ENCODE results near the gene AGTR1.
A peak's percentile ranks its signal among the peaks of the same experiment; 100 is the strongest.
"Not testable (repeated sequence)": the region's sequence is repeated elsewhere in the genome, so short reads cannot be mapped to it uniquely, and the experiment has no call there.

AGTR1 gene

DNA sequence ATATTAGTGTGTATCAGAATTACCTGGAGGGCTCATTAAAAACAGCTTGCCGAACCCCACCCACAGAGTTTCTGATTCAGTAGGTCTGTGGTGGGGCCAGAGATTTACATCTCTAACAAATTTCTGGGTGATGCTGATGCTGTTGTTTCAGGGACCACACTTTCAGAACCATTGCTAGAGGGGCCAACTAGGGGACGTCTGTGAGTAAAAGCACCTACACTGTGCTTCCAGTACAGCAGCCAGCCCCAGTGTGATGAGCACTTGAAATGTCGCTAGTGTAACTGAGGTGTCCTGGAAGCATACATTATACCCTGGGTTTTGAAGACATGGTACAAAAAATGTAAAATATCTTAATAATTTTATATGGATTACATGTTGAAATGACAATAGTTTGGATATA is 33.0 kb downstream of the AGTR1 start:
- TF ChIP-seq POLR2A (IDR thresholded peaks at IDR 0.05; ENCODE audit: low read depth, low read length): no peak
- FAIRE-seq (no peak), DNase-seq (ENCODE audit: insufficient read length, low spot score) (no peak)

DNA sequence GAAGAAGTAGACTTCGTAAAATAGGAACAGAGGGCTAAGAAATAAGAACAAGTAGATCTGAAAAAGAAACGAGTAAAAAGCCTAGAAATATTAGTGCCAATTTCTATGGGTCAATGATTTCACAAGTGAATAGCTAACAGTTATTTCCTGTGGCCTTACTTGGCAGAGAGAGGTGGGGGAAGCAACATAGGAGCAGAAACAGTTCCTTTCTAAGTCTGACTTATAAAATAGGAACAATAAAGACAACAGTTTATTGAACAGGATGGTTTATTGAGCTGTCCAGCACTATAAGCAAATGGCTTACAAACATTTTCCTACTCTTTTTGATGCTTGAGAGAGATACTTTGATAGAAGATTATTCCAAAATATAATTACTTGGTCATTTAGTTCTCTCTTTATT is 37.9 kb downstream of the AGTR1 start:
- DNase-seq (ENCODE audit: insufficient read length, low spot score) (no peak), FAIRE-seq (no peak)
- TF ChIP-seq POLR2A (IDR thresholded peaks at IDR 0.05; ENCODE audit: low read depth, low read length): no peak

DNA sequence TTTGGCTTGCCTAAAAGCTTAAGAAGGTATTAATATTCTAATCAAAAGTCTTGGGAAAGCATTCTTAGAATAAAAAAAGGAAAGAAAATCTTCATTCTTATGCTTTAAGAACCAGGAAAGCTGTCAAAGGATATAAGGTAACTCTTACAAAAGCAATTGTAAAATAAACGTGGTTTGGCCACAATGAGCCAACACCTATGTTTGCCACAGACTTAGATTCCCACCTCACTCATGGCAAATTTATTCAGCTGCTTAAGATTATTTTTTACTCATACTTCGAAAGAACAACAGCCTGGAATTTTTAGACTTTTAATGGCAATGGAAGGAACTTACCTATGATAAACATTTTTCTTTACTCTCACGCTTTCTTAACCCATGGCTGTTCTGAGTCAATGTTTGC is 38.4 kb downstream of the AGTR1 start:
- no peak for TF ChIP-seq POLR2A (IDR thresholded peaks at IDR 0.05; ENCODE audit: low read depth, low read length)
- no peak for DNase-seq (ENCODE audit: insufficient read length, low spot score)
- FAIRE-seq: no peak

DNA sequence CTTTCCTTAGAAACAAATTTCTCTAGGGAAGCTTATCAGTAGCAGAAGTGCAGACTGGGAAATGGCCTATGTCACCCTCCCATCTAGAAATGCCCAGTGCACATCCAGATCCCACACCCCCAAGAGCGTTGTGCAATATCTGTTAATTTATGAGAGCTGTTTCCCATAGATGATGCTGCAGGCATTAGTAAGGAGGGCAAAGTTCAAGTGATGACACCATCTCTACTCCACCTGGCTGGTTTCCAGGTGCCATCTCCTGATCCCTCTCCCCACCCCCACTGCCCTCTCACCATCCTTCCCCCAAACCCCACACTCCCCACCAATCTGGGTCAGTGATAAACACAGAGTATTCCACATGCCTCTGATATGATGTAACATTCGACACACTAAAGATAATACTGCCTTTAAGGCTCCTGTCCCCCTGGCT is 39.4 kb downstream of the AGTR1 start:
- DNase-seq (ENCODE audit: insufficient read length, low spot score) (no peak), FAIRE-seq (peak; percentile 23)
- TF ChIP-seq POLR2A (IDR thresholded peaks at IDR 0.05; ENCODE audit: low read depth, low read length): no peak

DNA sequence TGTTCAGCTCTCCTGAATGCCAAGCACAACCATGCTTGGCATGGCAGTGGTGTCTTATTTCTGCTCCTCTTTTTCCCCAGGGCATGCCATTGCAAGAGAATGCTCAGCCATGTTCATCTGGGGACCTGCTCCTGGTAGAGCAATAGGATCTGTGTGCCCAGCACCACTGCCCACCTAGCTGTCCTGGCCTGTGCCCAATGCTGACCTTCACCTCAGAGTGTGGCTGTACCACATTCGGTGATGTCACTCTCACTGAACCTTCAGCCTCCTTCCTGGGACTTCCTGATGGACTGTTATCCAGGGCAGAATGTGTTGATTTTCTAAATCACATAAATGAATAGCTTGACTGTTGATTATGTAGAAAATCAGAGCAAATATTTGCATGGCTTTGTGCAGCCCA is 42.0 kb downstream of the AGTR1 start:
- TF ChIP-seq POLR2A (IDR thresholded peaks at IDR 0.05; ENCODE audit: low read depth, low read length): no peak
- no peak for DNase-seq (ENCODE audit: insufficient read length, low spot score)
- no peak for FAIRE-seq

DNA sequence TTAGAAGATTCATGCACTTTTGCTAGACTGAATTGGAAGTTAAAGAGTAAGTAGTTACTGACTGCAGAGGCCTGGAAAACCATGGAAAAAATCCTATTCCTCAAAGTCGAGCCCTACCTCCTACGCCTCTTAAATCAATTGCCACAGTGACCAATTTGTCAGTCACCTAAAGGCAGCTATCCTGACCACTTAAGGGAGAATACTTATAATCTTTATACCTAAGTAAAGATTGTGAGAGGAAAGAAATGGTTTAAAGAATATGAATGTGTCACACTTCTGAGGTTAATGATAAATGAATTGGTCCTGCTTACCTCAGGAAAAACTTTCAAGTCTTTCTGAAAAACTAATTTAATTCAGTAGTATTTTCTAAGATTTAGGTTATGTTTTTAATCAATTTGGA is 42.6 kb downstream of the AGTR1 start:
- DNase-seq (ENCODE audit: insufficient read length, low spot score) (no peak), FAIRE-seq (no peak)
- TF ChIP-seq POLR2A (IDR thresholded peaks at IDR 0.05; ENCODE audit: low read depth, low read length): no peak

DNA sequence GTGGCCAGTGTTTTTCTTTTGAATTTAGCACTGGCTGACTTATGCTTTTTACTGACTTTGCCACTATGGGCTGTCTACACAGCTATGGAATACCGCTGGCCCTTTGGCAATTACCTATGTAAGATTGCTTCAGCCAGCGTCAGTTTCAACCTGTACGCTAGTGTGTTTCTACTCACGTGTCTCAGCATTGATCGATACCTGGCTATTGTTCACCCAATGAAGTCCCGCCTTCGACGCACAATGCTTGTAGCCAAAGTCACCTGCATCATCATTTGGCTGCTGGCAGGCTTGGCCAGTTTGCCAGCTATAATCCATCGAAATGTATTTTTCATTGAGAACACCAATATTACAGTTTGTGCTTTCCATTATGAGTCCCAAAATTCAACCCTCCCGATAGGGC is 43.5 kb downstream of the AGTR1 start:
- TF ChIP-seq POLR2A (IDR thresholded peaks at IDR 0.05; ENCODE audit: low read depth, low read length): no peak
- no peak for DNase-seq (ENCODE audit: insufficient read length, low spot score)
- FAIRE-seq: no peak

DNA sequence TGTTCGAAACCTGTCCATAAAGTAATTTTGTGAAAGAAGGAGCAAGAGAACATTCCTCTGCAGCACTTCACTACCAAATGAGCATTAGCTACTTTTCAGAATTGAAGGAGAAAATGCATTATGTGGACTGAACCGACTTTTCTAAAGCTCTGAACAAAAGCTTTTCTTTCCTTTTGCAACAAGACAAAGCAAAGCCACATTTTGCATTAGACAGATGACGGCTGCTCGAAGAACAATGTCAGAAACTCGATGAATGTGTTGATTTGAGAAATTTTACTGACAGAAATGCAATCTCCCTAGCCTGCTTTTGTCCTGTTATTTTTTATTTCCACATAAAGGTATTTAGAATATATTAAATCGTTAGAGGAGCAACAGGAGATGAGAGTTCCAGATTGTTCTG is 44.4 kb downstream of the AGTR1 start:
- TF ChIP-seq POLR2A (IDR thresholded peaks at IDR 0.05; ENCODE audit: low read depth, low read length): no peak
- no peak for FAIRE-seq
- DNase-seq (ENCODE audit: insufficient read length, low spot score): no peak

DNA sequence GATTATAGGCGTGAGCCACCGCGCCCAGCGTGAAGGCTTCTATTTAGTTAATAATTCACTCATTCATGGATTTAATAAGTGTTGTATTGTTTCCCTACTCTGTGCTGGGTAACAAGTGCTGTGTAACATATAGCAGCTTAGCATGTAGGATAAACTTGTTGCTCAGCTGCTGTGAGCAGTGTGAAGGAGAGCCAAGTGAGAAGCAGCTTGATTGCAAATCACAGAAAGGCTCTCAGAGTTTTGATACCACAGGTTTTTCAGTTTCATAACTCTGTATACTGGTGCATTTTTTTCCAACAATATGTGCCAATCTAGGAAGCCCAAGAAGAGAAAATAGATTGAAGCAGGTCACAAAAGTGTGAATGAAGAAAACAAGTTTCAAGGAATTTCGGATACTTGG is 48.4 kb downstream of the AGTR1 start:
- no peak for TF ChIP-seq POLR2A (IDR thresholded peaks at IDR 0.05; ENCODE audit: low read depth, low read length)
- DNase-seq (ENCODE audit: insufficient read length, low spot score): no peak
- FAIRE-seq: no peak

DNA sequence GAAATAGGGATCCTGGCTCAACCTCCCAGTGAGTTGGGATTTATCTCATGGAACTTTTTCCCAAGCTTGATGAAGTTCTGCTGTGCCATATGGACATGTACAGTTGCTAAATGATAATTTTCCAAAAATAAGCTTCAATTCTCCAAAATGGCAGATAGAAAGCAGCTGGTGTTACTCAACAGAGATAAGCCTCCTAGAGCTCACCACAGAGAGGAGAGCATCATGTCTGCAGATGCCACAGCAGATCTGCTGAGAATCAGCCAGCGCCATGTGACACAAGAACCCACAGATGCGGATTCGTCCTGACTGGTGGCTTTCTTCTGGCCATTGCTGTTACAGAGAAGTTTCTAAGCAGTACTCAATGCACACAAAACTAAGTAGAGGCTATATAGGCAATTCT is 50.6 kb downstream of the AGTR1 start:
- DNase-seq (ENCODE audit: insufficient read length, low spot score): no peak
- TF ChIP-seq POLR2A (IDR thresholded peaks at IDR 0.05; ENCODE audit: low read depth, low read length): no peak
- no peak for FAIRE-seq

DNA sequence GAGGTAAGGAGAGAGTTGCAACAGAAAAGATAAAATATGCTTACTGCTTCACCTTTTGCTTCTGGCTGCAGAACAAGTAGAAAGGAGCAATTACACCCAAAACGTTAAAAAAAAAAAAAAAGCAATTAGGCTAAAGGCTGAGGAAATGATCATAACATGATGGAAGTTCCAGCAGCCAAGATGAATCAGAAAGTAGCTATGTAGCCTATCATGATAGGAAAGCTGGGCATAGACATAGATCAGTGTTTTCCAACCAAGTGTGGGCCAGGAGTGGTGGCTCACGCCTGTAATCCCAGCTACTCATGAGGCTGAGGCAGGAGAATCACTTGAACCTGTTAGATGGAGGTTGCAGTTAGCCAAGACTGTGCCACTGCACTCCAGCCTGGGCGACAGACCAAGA is 52.6 kb downstream of the AGTR1 start:
- DNase-seq (ENCODE audit: insufficient read length, low spot score) (no peak), FAIRE-seq (no peak)
- TF ChIP-seq POLR2A (IDR thresholded peaks at IDR 0.05; ENCODE audit: low read depth, low read length): no peak

DNA sequence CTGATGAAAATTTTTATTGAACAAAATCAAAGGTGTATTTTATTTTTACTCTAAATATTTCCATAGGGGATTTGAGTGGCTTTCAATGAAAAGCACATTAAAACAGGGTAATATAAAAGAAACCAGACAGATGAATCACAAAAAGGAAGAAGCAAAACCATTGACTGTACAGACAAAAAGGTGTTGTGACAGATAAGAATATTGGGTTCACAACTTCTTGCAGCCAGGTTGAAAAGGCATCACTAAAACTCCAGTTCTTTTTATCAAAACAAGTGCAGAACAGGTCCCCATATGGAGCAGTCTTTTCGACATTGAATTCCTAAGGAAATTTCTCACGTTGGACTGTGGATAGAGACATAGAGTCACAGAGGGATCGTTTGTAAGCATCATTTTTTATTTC is 53.8 kb downstream of the AGTR1 start:
- DNase-seq (ENCODE audit: insufficient read length, low spot score): no peak
- FAIRE-seq: no peak
- no peak for TF ChIP-seq POLR2A (IDR thresholded peaks at IDR 0.05; ENCODE audit: low read depth, low read length)

DNA sequence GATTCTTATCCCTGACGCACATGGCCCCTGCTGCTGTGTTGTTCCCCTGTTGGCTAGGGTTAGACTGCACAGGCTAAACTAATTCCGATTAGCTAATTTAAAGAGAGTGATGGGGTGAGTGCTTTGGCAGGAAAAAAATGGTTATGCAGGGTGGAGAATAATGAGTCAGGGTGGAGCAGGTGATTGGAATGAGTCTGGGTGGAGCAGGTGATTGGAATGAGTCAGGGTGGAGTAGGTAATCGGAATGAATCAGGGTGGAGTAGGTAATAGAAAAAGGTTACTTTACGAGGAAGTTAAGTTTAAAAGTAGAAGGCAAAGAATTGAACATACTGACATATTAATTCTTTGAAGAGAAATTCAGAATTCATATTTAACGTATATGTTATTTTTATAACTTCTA is 55.7 kb downstream of the AGTR1 start:
- not testable (repeated sequence) for DNase-seq (ENCODE audit: insufficient read length, low spot score); FAIRE-seq

DNA sequence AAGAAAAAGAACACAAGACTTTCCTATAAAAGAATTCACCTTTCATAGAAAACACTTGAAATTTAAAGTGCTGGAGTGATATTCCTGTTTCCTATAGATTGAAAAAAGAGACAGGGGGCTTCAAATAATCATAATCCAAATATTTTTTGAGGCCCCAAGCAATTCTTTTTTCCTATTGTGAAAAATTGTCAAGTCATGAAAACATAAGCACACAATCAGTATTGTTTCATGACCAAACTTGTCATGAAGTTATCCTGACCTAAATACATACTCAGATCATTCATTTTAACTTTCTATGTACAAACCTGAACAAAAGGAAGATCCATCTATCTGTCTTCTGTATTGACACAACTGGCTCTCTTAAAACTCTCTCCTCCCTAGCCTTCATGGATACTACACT is 57.9 kb downstream of the AGTR1 start:
- FAIRE-seq: no peak
- no peak for DNase-seq (ENCODE audit: insufficient read length, low spot score)
- no peak for TF ChIP-seq POLR2A (IDR thresholded peaks at IDR 0.05; ENCODE audit: low read depth, low read length)

DNA sequence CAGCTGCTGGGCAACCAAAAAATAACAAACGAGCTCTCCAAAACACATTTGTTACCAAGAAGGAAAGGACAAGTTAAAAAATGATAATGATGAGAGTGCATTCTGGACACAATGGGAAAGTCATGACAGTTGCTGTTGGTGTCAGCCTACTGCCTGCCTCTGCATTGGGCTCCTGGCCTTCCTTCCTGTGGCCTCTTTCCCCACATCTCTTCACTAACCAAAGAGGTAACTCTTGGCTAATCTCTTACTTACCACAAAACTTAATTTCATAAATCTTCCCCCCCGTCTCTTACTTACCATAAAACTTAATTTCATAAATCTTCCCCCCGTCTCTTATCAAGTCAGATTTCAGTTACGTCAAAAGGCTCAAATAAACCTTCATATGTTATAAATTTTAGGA is 58.6 kb downstream of the AGTR1 start:
- DNase-seq (ENCODE audit: insufficient read length, low spot score): no peak
- FAIRE-seq: no peak
- TF ChIP-seq POLR2A (IDR thresholded peaks at IDR 0.05; ENCODE audit: low read depth, low read length): no peak
